ENCODE measurements around the gene ATG16L1.

The ATG16L1 gene

GRCh38 chr2:233261819-233262555 lies 10.5 kb downstream of the ATG16L1 start:
- DNase-seq: no peak

- no peak for DNase-seq
Observed at GRCh38 chr2:233262562-233262961, 11.1 kb downstream of the ATG16L1 start.

- DNase-seq: no peak
Observed at GRCh38 chr2:233263045-233263570, 11.6 kb downstream of the ATG16L1 start.

GRCh38 chr2:233264667-233265066 lies 13.2 kb downstream of the ATG16L1 start:
- no peak for DNase-seq

GRCh38 chr2:233265899-233266431 lies 14.5 kb downstream of the ATG16L1 start:
- DNase-seq: no peak

GRCh38 chr2:233266481-233266880 lies 15.0 kb downstream of the ATG16L1 start:
- DNase-seq: no peak

- peak; percentile 5 to 65 (median 34) for DNase-seq
Observed at GRCh38 chr2:233267516-233268245, 16.2 kb downstream of the ATG16L1 start.

GRCh38 chr2:233270366-233270765 lies 18.9 kb downstream of the ATG16L1 start:
- DNase-seq: no peak

GRCh38 chr2:233270951-233271350 lies 19.5 kb downstream of the ATG16L1 start:
- DNase-seq: no peak

- DNase-seq: no peak
Observed at GRCh38 chr2:233271693-233272092, 20.2 kb downstream of the ATG16L1 start.

GRCh38 chr2:233273120-233273519 lies 21.6 kb downstream of the ATG16L1 start:
- no peak for DNase-seq

- DNase-seq: no peak
Observed at GRCh38 chr2:233275223-233275622, 23.8 kb downstream of the ATG16L1 start.

- no peak for DNase-seq
Observed at GRCh38 chr2:233278921-233279320, 27.4 kb downstream of the ATG16L1 start.

GRCh38 chr2:233280114-233280693 lies 28.7 kb downstream of the ATG16L1 start:
- DNase-seq: no peak

- no peak for DNase-seq
Observed at GRCh38 chr2:233281553-233281952, 30.1 kb downstream of the ATG16L1 start.

- DNase-seq: no peak
Observed at GRCh38 chr2:233281992-233282603, 30.6 kb downstream of the ATG16L1 start.

- DNase-seq: no peak
Observed at GRCh38 chr2:233285921-233286320, 34.4 kb downstream of the ATG16L1 start.

- DNase-seq: no peak
Observed at GRCh38 chr2:233287871-233288270, 36.4 kb downstream of the ATG16L1 start.

- no peak for DNase-seq
Observed at GRCh38 chr2:233288663-233289062, 37.2 kb downstream of the ATG16L1 start.

GRCh38 chr2:233289648-233290047 lies 38.2 kb downstream of the ATG16L1 start:
- no peak for DNase-seq

- no peak for DNase-seq
Observed at GRCh38 chr2:233290051-233290845, 38.8 kb downstream of the ATG16L1 start.

- no peak for DNase-seq
Observed at GRCh38 chr2:233295891-233296290, 44.4 kb downstream of the ATG16L1 start.

Measured in activated CD4-positive, CD25-positive, alpha-beta regulatory T cell (primary cell).